ENCODE measurements around the gene C1orf53.
"Not testable (repeated sequence)": the region's sequence is repeated elsewhere in the genome, so short reads cannot be mapped to it uniquely, and the experiment has no call there.

C1orf53 gene

DNA sequence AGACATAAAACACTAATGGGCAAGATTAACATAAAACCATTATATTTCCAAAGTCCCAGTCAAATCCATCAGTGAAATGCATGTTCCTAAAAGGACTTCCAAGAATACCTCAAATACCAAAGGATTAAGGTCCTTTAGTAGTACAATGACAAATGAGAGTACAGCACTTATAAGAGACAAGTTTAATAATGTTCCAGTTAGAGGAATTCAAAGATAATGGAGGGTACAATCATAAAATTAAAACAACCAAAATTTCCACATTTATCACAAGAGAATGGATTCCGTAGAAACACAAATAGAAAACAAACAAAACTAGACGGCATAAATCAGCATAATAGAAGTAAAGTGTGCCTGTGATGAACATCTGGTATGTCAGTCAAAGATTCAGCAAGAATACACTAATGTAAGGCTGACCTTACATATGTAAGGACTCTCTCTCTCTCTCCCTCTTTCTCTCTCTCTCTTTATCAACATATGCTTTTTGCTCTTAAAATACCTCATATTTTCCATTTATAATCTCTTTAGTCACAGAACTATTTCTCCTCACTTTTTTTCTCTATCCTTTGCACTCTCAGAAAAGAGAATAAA is 32.8 kb upstream of the C1orf53 start:
- TF ChIP-seq, protein P1, sequence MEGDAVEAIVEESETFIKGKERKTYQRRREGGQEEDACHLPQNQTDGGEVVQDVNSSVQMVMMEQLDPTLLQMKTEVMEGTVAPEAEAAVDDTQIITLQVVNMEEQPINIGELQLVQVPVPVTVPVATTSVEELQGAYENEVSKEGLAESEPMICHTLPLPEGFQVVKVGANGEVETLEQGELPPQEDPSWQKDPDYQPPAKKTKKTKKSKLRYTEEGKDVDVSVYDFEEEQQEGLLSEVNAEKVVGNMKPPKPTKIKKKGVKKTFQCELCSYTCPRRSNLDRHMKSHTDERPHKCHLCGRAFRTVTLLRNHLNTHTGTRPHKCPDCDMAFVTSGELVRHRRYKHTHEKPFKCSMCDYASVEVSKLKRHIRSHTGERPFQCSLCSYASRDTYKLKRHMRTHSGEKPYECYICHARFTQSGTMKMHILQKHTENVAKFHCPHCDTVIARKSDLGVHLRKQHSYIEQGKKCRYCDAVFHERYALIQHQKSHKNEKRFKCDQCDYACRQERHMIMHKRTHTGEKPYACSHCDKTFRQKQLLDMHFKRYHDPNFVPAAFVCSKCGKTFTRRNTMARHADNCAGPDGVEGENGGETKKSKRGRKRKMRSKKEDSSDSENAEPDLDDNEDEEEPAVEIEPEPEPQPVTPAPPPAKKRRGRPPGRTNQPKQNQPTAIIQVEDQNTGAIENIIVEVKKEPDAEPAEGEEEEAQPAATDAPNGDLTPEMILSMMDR (conservative IDR thresholded peaks at IDR 0.05), result no peak
- no peak overlapping the region for H3K27ac ChIP-seq

DNA sequence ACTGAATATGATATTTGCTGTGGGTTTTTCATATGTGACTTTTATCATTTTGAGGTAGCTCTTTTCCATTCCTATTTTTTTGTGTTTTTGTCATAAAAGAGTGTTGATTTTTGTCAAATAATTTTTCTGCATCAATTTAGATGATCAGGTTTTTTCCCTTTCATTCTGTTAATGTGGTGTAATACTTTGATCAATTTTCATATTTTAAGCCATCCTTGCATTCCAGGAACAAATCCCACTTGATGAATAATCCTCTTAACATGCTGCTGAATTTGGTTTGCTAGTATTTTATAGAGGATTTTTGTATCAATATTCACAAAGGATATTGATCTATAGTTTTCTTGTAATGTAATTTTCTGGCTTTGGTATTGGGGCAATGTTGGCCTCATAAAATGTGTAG is 25.5 kb upstream of the C1orf53 start:
- TF ChIP-seq, protein P1 (conservative IDR thresholded peaks at IDR 0.05), result no peak
- H3K27ac ChIP-seq, result no peak overlapping the region

DNA sequence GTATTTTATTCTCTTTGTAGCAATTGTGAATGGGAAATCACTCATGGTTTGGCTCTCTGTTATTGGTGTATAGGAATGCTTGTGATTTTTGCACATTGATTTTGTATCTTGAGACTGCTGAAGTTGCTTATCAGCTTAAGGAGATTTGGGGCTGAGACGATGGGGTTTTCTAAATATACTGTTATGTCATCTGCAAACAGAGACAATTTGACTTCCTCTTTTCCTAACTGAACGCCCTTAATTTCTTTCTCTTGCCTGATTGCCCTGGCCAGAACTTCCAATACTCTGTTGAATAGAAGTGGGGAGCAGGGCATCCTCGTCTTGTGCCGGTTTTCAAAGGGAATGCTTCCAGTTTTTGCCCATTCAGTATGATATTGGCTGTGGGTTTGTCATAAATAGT is 22.0 kb upstream of the C1orf53 start:
- not testable (repeated sequence) for H3K27ac ChIP-seq

DNA sequence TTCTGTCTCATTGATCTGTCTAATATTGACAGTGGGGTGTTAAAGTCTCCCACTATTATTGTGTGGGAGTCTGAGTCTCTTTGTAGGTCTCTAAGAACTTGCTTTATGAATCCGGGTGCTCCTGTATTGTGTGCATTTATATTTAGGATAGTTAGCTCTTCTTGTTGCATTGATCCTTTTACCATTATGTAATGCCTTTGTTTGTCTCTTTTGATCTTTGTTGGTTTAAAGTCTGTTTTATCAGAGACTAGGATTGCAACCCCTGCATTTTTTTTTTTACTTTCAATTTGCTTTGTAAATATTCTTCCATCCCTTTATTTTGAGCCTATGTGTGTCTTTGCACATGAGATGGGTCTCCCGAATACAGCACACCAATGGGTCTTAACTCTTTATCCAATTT is 20.2 kb upstream of the C1orf53 start:
- not testable (repeated sequence) for H3K27ac ChIP-seq

DNA sequence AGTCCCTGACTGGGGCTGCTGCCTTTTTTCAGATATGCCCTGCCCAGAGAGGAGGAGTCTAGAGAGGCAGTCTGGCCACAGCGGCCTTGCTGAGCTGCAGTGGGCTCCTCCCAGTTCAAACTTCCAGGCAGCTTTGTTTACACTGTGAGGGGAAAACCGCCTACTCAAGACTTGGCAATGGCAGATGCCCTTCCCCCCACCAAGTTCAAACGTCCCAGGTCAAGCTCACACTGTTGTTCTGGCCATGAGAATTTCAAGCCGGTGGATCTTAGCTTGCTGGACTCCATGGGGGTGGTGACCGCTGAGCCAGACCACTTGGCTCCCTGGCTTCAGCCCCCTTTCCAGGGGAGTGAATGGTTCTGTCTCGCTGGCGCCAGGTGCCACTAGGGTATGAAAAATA is 18.3 kb upstream of the C1orf53 start:
- no peak overlapping the region for H3K27ac ChIP-seq
- TF ChIP-seq, protein P1 (conservative IDR thresholded peaks at IDR 0.05), result no peak

DNA sequence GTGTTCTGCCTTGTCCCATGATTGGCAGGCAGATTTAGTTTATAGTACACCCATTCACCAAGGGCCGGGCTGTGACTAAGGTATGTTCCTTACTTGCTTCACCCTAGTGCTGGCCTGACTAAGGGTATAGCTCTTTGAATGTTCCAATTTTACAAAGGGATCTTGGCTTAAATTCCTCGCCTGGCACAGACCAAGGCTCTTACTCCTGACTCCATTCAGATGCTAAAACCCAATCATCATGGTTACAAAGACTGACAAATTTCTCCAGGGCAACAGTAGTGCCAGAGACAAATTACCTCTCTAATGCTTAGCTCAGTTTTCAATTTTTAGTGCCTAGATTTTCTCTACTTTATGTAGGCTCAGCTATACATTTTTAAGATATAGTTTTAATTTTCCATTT is 11.5 kb upstream of the C1orf53 start:
- TF ChIP-seq, protein P1 (conservative IDR thresholded peaks at IDR 0.05), result no peak
- no peak overlapping the region for H3K27ac ChIP-seq

DNA sequence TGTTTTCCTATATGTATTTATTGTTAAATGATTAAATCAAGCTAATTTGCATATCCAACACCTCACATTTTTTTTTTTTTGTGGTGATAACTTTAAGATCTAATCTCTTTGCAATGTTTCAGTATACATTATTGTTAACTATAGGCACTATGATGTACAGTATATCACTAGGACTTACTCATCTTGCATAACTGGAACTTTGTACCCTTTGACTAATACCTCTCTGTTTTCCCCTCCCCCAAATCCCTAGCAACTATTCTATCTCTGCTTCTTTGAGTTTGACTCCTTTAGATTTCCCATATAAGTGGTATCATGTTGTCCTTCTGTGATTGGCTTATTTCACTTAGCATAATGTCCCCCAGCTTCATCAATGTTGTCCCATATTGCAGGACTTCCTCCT is 9.7 kb upstream of the C1orf53 start:
- no peak overlapping the region for H3K27ac ChIP-seq
- TF ChIP-seq, protein P1 (conservative IDR thresholded peaks at IDR 0.05), result no peak

DNA sequence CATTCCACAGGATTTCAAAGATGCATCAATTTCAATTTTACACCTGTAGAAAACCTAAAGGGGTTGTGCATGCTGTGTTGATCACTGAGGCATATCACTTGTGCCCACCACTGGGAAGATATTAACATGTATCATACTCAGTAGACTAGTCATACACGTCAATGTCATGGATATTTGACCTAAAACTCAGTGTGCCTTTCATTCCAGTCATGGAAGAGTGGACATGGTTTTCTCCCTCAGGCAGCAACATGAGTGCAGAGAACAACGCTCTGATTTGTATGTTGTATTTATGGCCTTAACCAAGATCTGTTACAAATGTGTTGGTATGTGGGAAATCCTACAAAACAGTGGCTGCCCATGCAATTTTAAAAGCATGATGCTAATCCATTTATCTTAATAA is 6.1 kb upstream of the C1orf53 start:
- H3K27ac ChIP-seq, result no peak overlapping the region
- TF ChIP-seq, protein P1 (conservative IDR thresholded peaks at IDR 0.05), result no peak

DNA sequence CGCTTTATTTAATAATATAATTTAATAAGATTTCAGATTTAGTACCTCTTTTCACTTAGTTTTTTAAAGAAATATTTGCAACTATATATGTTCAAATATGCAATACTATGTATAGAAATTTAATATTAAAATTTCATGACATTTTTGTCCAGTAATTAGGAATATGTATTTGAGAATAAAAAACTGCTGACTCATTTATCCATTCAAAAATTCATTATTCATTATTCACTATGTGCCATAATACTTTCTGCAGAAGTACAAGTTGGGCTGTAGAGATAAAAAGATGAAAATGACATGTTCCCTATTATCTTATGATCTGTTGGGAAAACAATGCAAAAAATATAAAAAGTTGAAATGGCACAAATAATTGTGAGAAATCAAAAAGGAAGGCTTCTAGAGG is 3.4 kb upstream of the C1orf53 start:
- H3K27ac ChIP-seq, result no peak overlapping the region
- TF ChIP-seq, protein P1 (conservative IDR thresholded peaks at IDR 0.05), result no peak

All from VCaP (cell line).